SK-N-SH (cell line): ENCODE data around the gene IL17REL. TPM values are rescaled to one million over a fixed set of nuclear protein-coding genes. Genes with fewer than 3 reads are reported as not detected.

Experiments used
- CTCF ChIA-PET: fragments of 300-600, 350-600 bp; formaldehyde crosslinking; extraction: SDS; loops from one replicate; lab custom pipeline; 2021; lab: Yijun Ruan, JAX
- POLR2A ChIA-PET: fragments of 350-600 bp; sonication (Branson Sonifier 250); formaldehyde crosslinking; extraction: SDS; loops from one replicate; lab custom pipeline; 2020; ENCODE audit warnings: antibody characterized with exemption, inconsistent platforms; lab: Yijun Ruan, JAX
- DNase-seq: peaks from one replicate; pipeline ENCODE4 v3.0.0; 2012
- H2AFZ ChIP-seq: fragments of 200-600 bp; sonication (generic); 2 replicates; pipeline ENCODE4 v1.8.1; 2016; ENCODE audit warnings: antibody characterized with exemption, mild to moderate bottlenecking, low read depth
- H3F3A ChIP-seq: fragments of 200-600 bp; sonication (generic); replicated peaks from 2 replicates; pipeline ENCODE3; 2016; ENCODE audit warnings: antibody characterized with exemption, mild to moderate bottlenecking; ENCODE audit not compliant: insufficient read depth
- H3K27ac ChIP-seq, 2 experiments: fragments of 200-500 bp in 1 of 2; fragments of 200-600 bp in 1 of 2; sonication (Bioruptor generic) in 1 of 2; sonication (generic), shearing (Covaris generic) in 1 of 2; 2 replicates each; pipeline versions ENCODE4 v1.5.1 to v1.6.1; 2014 to 2016; ENCODE audit warnings: low read depth in 2 of 2, inconsistent platforms in 1 of 2, low read length in 1 of 2, mild to moderate bottlenecking in 1 of 2, mixed read lengths in 1 of 2
- H3K27me3 ChIP-seq: fragments of 200-600 bp; sonication (generic), shearing (Covaris generic); 2 replicates; pipeline ENCODE4 v1.6.1; 2016; ENCODE audit warnings: mixed run types; ENCODE audit not compliant: insufficient read depth
- H3K36me3 ChIP-seq, 2 experiments: fragments of 200-500 bp in 1 of 2; fragments of 200-600 bp in 1 of 2; sonication (Bioruptor generic) in 1 of 2; sonication (generic) in 1 of 2; replicated peaks in 1 of 2; 2 replicates each; pipeline versions ENCODE3 to v1.5.1; 2014 to 2016; ENCODE audit warnings: low read length in 1 of 2, mild to moderate bottlenecking in 1 of 2; ENCODE audit not compliant: insufficient read depth in 2 of 2, control insufficient read depth in 1 of 2
- H3K4me1 ChIP-seq, 2 experiments: fragments of 200-500 bp in 1 of 2; fragments of 200-600 bp in 1 of 2; sonication (Bioruptor generic) in 1 of 2; sonication (generic), shearing (Covaris generic) in 1 of 2; 2 replicates each; pipeline versions ENCODE4 v1.5.1 to v1.6.1; 2014 to 2016; ENCODE audit warnings: low read depth in 1 of 2, low read length in 1 of 2, mixed run types in 1 of 2; ENCODE audit not compliant: insufficient read depth in 2 of 2, control insufficient read depth in 1 of 2
- H3K4me2 ChIP-seq: fragments of 200-600 bp; sonication (generic), shearing (Covaris generic); 2 replicates; pipeline ENCODE4 v1.6.1; 2017; ENCODE audit warnings: mixed run types
- H3K4me3 ChIP-seq, 2 experiments: fragments of 200-500 bp in 1 of 2; fragments of 200-600 bp in 1 of 2; sonication (Bioruptor generic) in 1 of 2; sonication (generic), shearing (Covaris generic) in 1 of 2; 2 replicates each; pipeline versions ENCODE4 v1.5.1 to v1.8.1; 2014 to 2016; ENCODE audit warnings: low read depth in 2 of 2, inconsistent platforms in 1 of 2, low read length in 1 of 2, mild to moderate bottlenecking in 1 of 2, mixed read lengths in 1 of 2, moderate library complexity in 1 of 2
- H3K79me2 ChIP-seq: fragments of 200-600 bp; sonication (generic); 2 replicates; pipeline ENCODE4 v1.8.1; 2017; ENCODE audit warnings: mild to moderate bottlenecking; ENCODE audit not compliant: insufficient read depth
- H3K9ac ChIP-seq: fragments of 200-600 bp; sonication (generic); 2 replicates; pipeline ENCODE4 v1.6.1; 2017; ENCODE audit warnings: mixed run types
- H3K9me2 ChIP-seq: fragments of 200-600 bp; sonication (generic); 2 replicates; pipeline ENCODE4 v1.6.1; 2017; ENCODE audit warnings: mixed run types
- H3K9me3 ChIP-seq: fragments of 200-600 bp; sonication (generic); 2 replicates; pipeline ENCODE4 v1.6.1; 2017; ENCODE audit warnings: mixed run types, mild to moderate bottlenecking, moderate library complexity
- H4K20me1 ChIP-seq: fragments of 200-600 bp; sonication (generic); 2 replicates; pipeline ENCODE4 v1.6.1; 2017; ENCODE audit warnings: mild to moderate bottlenecking, mixed run types; ENCODE audit not compliant: insufficient read depth
- FOSL2 ChIP-seq: IDR thresholded peaks from 2 replicates; pipeline ENCODE4 v1.4.0; 2012; ENCODE audit warnings: low read depth, mild to moderate bottlenecking, moderate library complexity, borderline replicate concordance
- FOXJ3 ChIP-seq: sonication (generic); formaldehyde crosslinking; IDR thresholded peaks from 2 replicates; pipeline ENCODE4 v1.5.1; 2020; ENCODE audit warnings: mild to moderate bottlenecking, missing genetic modification reagents
- GABPA ChIP-seq: IDR thresholded peaks from 2 replicates; pipeline ENCODE4 v1.4.0; 2012; ENCODE audit warnings: low read depth, mild to moderate bottlenecking
- GATA2 ChIP-seq: sonication (generic); formaldehyde crosslinking; IDR thresholded peaks from 2 replicates; pipeline ENCODE4 v1.5.0; 2020; ENCODE audit warnings: mild to moderate bottlenecking, missing genetic modification reagents
- MEF2A ChIP-seq: IDR thresholded peaks from 2 replicates; pipeline ENCODE4 v1.4.0; 2012; ENCODE audit warnings: low read depth, borderline replicate concordance
- MXI1 ChIP-seq: IDR thresholded peaks from 2 replicates; pipeline ENCODE4 v1.6.1; 2012; ENCODE audit warnings: mild to moderate bottlenecking, low read depth, low read length, improper control_type of control experiment
- NFIC ChIP-seq: IDR thresholded peaks from 2 replicates; pipeline ENCODE4 v1.4.0; 2012; ENCODE audit warnings: borderline replicate concordance
- NRF1 ChIP-seq: IDR thresholded peaks from 2 replicates; pipeline ENCODE4 v1.6.1; 2012; ENCODE audit warnings: low read depth, mild to moderate bottlenecking, low read length
- POLR2AphosphoS5 ChIP-seq: IDR thresholded peaks from 2 replicates; pipeline ENCODE4 v1.6.1; 2012; ENCODE audit warnings: low read depth, low read length
- RAD21 ChIP-seq: IDR thresholded peaks from 2 replicates; pipeline ENCODE4 v1.6.1; 2012; ENCODE audit warnings: mild to moderate bottlenecking, low read length
- REST ChIP-seq: IDR thresholded peaks from 2 replicates; pipeline ENCODE4 v1.6.1; 2012; ENCODE audit warnings: mild to moderate bottlenecking, low read depth, low read length, moderate library complexity
- RXRA ChIP-seq: IDR thresholded peaks from 2 replicates; pipeline ENCODE4 v1.4.0; 2012; ENCODE audit warnings: low read depth, mild to moderate bottlenecking, borderline replicate concordance
- SIN3A ChIP-seq: IDR thresholded peaks from 2 replicates; pipeline ENCODE4 v1.6.1; 2012; ENCODE audit warnings: low read depth, mild to moderate bottlenecking, low read length, moderate library complexity, borderline replicate concordance
- SMC3 ChIP-seq: IDR thresholded peaks from 2 replicates; pipeline ENCODE4 v1.6.1; 2012; ENCODE audit warnings: low read depth, low read length, improper control_type of control experiment
- TCF12 ChIP-seq: IDR thresholded peaks from 2 replicates; pipeline ENCODE4 v1.4.0; 2012
- TEAD4 ChIP-seq: IDR thresholded peaks from 2 replicates; pipeline ENCODE4 v1.4.0; 2012; ENCODE audit warnings: mild to moderate bottlenecking, borderline replicate concordance; ENCODE audit not compliant: insufficient read depth
- USF1 ChIP-seq: IDR thresholded peaks from 2 replicates; pipeline ENCODE4 v1.4.0; 2012; ENCODE audit warnings: low read depth, borderline replicate concordance
- YY1 ChIP-seq: IDR thresholded peaks from 2 replicates; pipeline ENCODE4 v1.4.0; 2012; ENCODE audit warnings: low read depth, mild to moderate bottlenecking
- WGBS: methylation state at CpG from one replicate; pipeline ENCODE4 v1.1.6; 2017; ENCODE audit warnings: low lambda C conversion rate; 5-methylcytosine and 5-hydroxymethylcytosine counted together
- polyA plus RNA-seq, 3 experiments: library from polyadenylated mRNA; depleted of rRNA; stranded (reverse); fragments of >200 nt; gene quantifications; 2 replicates each; pipeline ENCODE4 v1.2.3, GENCODE V29; 2012
- TF ChIP-seq, protein P1 (sequence below): IDR thresholded peaks from 2 replicates; pipeline ENCODE4; 2012

IL17REL gene
- polyA plus RNA-seq, 1 of the 3 experiments (the other 2 are of a cell fraction) = not detected

- TF ChIP-seq NRF1 (no peak), FOXJ3 (CRISPR knock-in tag) (no peak)
Observed at GRCh38 chr22:49998718-49999062, 13.9 kb downstream of the IL17REL start (continued).

- Histone ChIP-seq H3K9ac (no peak overlapping the region), H3K4me1 (peaks cover 0 to 4% of the 10 kb centered on the region in 2 experiments; a peak in 1 of 4 replicates), H3K4me3 (no peak overlapping the region), H3K9me3 (no peaks in the 10 kb centered on the region), H4K20me1 (no peaks in the 10 kb centered on the region), H2AFZ (no peak overlapping the region), H3K9me2 (no peaks in the 10 kb centered on the region), H3K27me3 (no peaks in the 10 kb centered on the region)
- DNase-seq = peak; percentile 28
- 93% methylated on average over 8 of the region's 21 CpGs for WGBS
- POLR2A ChIA-PET = no interaction called here
- TF ChIP-seq MXI1 = no peak
- TF ChIP-seq NFIC = no peak
- no peak for TF ChIP-seq POLR2AphosphoS5
- no peak for TF ChIP-seq RXRA
- TF ChIP-seq YY1 = no peak
- TF ChIP-seq REST = no peak
- TF ChIP-seq SIN3A = no peak
- no peak for TF ChIP-seq SMC3
- TF ChIP-seq MEF2A = no peak
- TF ChIP-seq USF1 = no peak
- no peak for TF ChIP-seq RAD21
- TF ChIP-seq TEAD4 = no peak
- no peak for TF ChIP-seq TCF12
- TF ChIP-seq GABPA = no peak
- TF ChIP-seq GATA2 = no peak
- TF ChIP-seq, protein P1, sequence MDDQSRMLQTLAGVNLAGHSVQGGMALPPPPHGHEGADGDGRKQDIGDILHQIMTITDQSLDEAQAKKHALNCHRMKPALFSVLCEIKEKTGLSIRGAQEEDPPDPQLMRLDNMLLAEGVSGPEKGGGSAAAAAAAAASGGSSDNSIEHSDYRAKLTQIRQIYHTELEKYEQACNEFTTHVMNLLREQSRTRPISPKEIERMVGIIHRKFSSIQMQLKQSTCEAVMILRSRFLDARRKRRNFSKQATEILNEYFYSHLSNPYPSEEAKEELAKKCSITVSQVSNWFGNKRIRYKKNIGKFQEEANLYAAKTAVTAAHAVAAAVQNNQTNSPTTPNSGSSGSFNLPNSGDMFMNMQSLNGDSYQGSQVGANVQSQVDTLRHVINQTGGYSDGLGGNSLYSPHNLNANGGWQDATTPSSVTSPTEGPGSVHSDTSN = no peak
- TF ChIP-seq FOSL2 = no peak
- TF ChIP-seq NRF1 = no peak
- TF ChIP-seq, all 33 proteins: peak for 0
- no peaks in the 10 kb centered on the region for H3F3A ChIP-seq
- H3K27ac ChIP-seq = no peak overlapping the region
- H3K79me2 ChIP-seq = no peaks in the 10 kb centered on the region
- H3K36me3 ChIP-seq = no peaks in the 10 kb centered on the region
- H3K4me2 ChIP-seq = no peak overlapping the region
- CTCF ChIA-PET = interaction anchor here (1.9 kb wide), 1 partner anchor 32 kb away, joined by 7 read pairs; no protein-coding TSS in a partner anchor
Observed at GRCh38 chr22:49997932-49998717, 14.4 kb downstream of the IL17REL start.
